Upper lobe of left lung (tissue), 4 donors: Measurements from ENCODE around the gene NT5DC1.

Source experiments
- CTCF ChIP-seq, 6 experiments: fragments of 450-650 bp in 4 of 6; fragments of 200-600 bp in 2 of 6; sonication (generic) in 2 of 6; IDR thresholded peaks; one replicate each; pipeline ENCODE4 v1.5.1; 2016 to 2019; ENCODE audit warnings: antibody characterized with exemption in 6 of 6
- POLR2A ChIP-seq, 4 donors: fragments of 450-650 bp; IDR thresholded peaks; one replicate each; pipeline ENCODE4 v1.5.1; 2016 to 2017; ENCODE audit warnings: antibody characterized with exemption in 4 of 4, mild to moderate bottlenecking in 2 of 4
- POLR2AphosphoS5 ChIP-seq, 2 donors: sonication (generic); formaldehyde crosslinking; IDR thresholded peaks; one replicate each; pipeline ENCODE4 v1.5.1; 2017; ENCODE audit warnings: antibody characterized with exemption in 2 of 2

DNA sequence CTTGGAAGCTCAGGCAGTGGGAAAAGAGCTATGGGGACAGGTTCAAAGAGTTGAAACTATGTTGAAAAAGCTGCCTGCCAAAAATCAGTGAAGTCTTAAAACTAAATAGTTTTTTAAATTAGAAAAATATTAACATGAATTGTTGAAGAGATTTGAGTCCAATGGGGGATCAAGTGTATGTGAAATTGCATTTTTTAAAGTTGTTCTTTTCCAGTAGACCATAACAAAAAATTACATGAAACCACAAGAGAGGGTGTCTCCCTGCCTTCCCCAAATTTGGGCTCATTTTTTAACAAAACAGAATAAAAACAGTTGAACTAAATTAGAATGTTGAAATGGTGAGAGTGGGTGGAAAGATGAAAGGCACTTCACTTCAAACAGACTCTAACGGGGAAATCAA, 56.7 kb downstream of the NT5DC1 start:
- TF ChIP-seq POLR2AphosphoS5 (IDR thresholded peaks at IDR 0.05), result no peak
- TF ChIP-seq POLR2A (IDR thresholded peaks at IDR 0.05), result no peak
- TF ChIP-seq CTCF (IDR thresholded peaks at IDR 0.05), result no peak
